Calu3 (cell line): Measurements from ENCODE around the gene B4GALT5. TPM values are rescaled to one million over a fixed set of nuclear protein-coding genes. Genes with fewer than 3 reads are reported as not detected.

Experiments
- BruUV-seq: library from RNA; stranded (reverse); fragments of 400-500 nt; replicated peaks from 2 replicates; lab custom pipeline; 2021; lab: Mats Ljungman, UMichigan
- CTCF ChIA-PET: fragments of 300-600 bp; sonication (Branson Sonifier 250); formaldehyde crosslinking; loops from one replicate; lab custom pipeline; 2022; ENCODE audit warnings: antibody characterized with exemption; lab: Charles Lee
- DNase-seq: peaks from one replicate; pipeline ENCODE4 v3.0.0; 2022
- H3K27ac Mint-ChIP-seq: one replicate; pipeline ENCODE4 v1.8.0; 2022; ENCODE audit warnings: mixed read lengths; ENCODE audit not compliant: unreplicated experiment
- H3K27me3 Mint-ChIP-seq: one replicate; pipeline ENCODE4 v1.8.0; 2022; ENCODE audit warnings: mixed read lengths; ENCODE audit not compliant: unreplicated experiment
- H3K36me3 Mint-ChIP-seq: one replicate; pipeline ENCODE4 v1.8.0; 2022; ENCODE audit warnings: mild to moderate bottlenecking, moderate library complexity, mixed read lengths; ENCODE audit not compliant: insufficient read depth, unreplicated experiment
- H3K4me1 Mint-ChIP-seq: one replicate; pipeline ENCODE4 v1.8.0; 2022; ENCODE audit warnings: mild to moderate bottlenecking, low read depth, mixed read lengths; ENCODE audit not compliant: unreplicated experiment
- H3K4me3 Mint-ChIP-seq: one replicate; pipeline ENCODE4 v1.8.0; 2022; ENCODE audit warnings: mild to moderate bottlenecking, low read depth, moderate library complexity, mixed read lengths; ENCODE audit not compliant: unreplicated experiment
- H3K9me3 Mint-ChIP-seq: one replicate; pipeline ENCODE4 v1.8.0; 2022; ENCODE audit warnings: low read depth, mixed read lengths; ENCODE audit not compliant: unreplicated experiment
- intact Hi-C: fragments of 100-400 bp; cut with micrococcal nuclease; formaldehyde crosslinking; loops from one replicate; pipeline ENCODE4 v1.10.0; 2022; ENCODE audit not compliant: unreplicated experiment
- total RNA-seq: library from RNA; stranded (reverse); gene quantifications from 2 replicates; pipeline ENCODE4 v1.2.3, GENCODE V29; 2022
- TF ChIP-seq, protein P1 (sequence below): fragments of 200-600 bp; IDR thresholded peaks from one replicate; pipeline ENCODE4 v1.8.0; 2022; ENCODE audit warnings: antibody characterized with exemption; ENCODE audit not compliant: unreplicated experiment

Gene B4GALT5
- total RNA-seq, 1 experiment from 2014 or later, result 117 TPM

DNA sequence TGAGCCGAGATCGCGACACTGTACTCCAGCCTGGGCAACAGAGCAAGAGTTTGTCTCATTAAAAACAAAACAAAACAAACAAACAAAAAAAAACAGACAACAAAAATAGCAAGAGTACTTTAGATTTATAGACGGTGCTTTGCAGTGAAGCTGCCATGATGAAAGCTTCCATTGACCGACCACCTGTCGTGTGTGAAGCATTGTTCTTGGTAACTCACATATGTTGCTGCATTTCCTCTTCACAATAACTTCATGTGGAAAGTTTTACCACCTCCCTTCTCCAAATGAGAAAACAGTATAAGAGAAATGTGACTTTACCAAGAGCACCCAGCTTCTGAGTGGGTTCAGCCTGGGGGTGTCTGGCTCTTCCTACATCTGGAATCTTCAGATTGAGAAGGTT, 89.4 kb downstream of the B4GALT5 start:
- peaks cover 20% of the 10 kb centered on the region for H3K4me1 Mint-ChIP-seq
- H3K36me3 Mint-ChIP-seq, result peaks cover 6% of the 10 kb centered on the region
- H3K27me3 Mint-ChIP-seq, result peaks cover 15% of the 10 kb centered on the region
- TF ChIP-seq, protein P1, sequence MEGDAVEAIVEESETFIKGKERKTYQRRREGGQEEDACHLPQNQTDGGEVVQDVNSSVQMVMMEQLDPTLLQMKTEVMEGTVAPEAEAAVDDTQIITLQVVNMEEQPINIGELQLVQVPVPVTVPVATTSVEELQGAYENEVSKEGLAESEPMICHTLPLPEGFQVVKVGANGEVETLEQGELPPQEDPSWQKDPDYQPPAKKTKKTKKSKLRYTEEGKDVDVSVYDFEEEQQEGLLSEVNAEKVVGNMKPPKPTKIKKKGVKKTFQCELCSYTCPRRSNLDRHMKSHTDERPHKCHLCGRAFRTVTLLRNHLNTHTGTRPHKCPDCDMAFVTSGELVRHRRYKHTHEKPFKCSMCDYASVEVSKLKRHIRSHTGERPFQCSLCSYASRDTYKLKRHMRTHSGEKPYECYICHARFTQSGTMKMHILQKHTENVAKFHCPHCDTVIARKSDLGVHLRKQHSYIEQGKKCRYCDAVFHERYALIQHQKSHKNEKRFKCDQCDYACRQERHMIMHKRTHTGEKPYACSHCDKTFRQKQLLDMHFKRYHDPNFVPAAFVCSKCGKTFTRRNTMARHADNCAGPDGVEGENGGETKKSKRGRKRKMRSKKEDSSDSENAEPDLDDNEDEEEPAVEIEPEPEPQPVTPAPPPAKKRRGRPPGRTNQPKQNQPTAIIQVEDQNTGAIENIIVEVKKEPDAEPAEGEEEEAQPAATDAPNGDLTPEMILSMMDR, result no peak
- DNase-seq, result no peak
- BruUV-seq, result no TSS peak
- intact Hi-C loops, result no loop called here
- H3K9me3 Mint-ChIP-seq, result peaks cover 6% of the 10 kb centered on the region
- CTCF ChIA-PET, result interaction anchor here (0.7 to 1.3 kb wide), 2 partner anchors 20 to 101 kb away, joined by 3 to 9 read pairs; no protein-coding TSS in a partner anchor
- no peak overlapping the region for H3K4me3 Mint-ChIP-seq
- no peak overlapping the region for H3K27ac Mint-ChIP-seq

- CTCF ChIA-PET, result no interaction called here
- TF ChIP-seq, protein P1, result no peak
- peaks cover 16% of the 10 kb centered on the region for H3K4me1 Mint-ChIP-seq
- DNase-seq, result no peak
- H3K27ac Mint-ChIP-seq, result no peak overlapping the region
- intact Hi-C loops, result no loop called here
- H3K9me3 Mint-ChIP-seq, result peaks cover 6% of the 10 kb centered on the region
- no peak overlapping the region for H3K4me3 Mint-ChIP-seq
- no TSS peak for BruUV-seq
- peaks cover 15% of the 10 kb centered on the region for H3K27me3 Mint-ChIP-seq
- peaks cover 3% of the 10 kb centered on the region for H3K36me3 Mint-ChIP-seq
These were observed 91.4 kb downstream of the B4GALT5 start for GRCh38 chr20:49622243-49622642.

DNA sequence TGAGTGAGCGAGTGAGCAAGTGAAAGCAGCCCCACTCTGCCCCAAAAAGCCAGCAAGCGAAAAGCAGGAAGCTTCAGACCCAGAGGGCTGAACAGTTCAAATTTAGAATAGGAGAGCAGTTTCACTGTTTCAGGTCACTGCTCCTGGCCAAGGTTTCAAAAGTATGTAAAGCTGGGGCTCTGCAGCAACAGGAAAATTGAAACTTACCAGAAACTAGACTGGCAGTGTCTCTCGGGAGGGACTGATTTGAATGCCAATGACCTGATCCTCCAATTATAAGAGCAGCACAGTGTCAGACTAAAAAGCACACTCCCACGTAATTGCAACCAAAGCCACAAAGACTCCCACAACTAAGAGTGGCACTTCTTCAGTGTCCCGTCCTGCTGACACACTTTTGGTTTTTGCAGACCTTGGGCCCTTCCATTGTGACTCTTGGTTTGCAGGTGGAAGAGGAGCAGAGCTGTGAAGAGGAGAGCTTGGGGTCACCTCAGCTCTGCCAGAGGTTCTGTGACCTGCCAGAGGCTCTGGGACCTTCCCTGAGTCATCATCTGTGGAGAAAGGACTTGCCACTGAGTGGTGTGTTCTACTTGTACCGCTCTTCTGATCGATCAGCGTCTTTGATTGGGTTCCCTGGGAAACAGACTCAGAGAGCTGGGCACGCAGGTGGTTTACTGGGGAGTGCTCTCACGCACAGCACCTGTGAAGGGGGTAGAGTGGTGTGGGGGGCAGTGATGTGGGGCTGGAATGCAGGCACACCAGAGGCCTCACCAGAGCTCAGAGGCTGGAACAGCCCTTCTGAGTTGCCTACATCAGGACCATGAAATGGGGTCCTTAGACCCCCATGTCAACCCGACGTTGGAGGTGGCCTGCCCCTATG, 93.1 kb downstream of the B4GALT5 start:
- intact Hi-C loops, result no loop called here
- CTCF ChIA-PET, result no interaction called here
- Mint-ChIP-seq H3K27me3 (peaks cover 15% of the 10 kb centered on the region), H3K27ac (no peak overlapping the region), H3K9me3 (peaks cover 6% of the 10 kb centered on the region), H3K4me1 (peaks cover 12% of the 10 kb centered on the region), H3K36me3 (no peaks in the 10 kb centered on the region), H3K4me3 (no peak overlapping the region)
- BruUV-seq, result no TSS peak
- TF ChIP-seq, protein P1, result no peak
- DNase-seq, result no peak

DNA sequence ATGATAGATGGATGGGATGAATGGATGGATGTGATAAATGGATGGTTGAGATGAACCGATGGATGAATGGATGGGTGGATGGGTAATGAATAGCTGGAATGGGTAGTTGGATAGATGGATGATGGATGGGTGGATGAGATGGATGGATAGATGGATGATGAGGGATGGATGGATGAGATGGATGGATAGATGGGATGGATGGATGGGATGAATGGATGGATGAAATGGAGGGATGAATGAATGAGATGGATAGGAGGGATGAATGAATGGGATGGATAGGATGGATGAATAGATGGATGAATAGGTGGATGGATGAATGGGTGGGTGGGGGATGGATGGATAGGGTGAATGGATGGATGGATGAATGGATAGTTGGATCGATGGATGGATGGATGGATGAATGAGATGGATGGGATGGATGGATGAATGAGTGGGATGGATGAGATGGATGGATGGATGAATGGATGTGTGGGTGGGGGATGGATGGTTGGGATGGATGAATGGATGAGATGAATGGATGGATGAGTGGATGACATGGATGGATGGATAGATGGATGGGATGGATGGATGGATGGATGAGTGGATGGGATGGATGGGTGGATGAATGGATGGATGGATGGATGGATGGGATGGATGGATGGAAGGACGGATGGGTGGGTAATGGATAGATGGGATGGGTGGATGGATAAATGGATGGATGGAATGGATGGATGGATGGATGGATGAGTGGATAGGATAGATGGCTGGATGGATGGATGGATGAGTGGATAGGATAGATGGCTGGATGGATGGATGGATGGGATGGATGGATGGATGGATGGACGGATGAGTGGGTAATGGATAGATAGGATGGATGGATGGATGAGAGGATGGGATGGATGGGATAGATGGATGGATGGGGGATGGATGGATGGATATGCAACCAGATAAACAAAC, 94.3 kb downstream of the B4GALT5 start:
- intact Hi-C loops, result no loop called here
- peaks cover 15% of the 10 kb centered on the region for H3K4me1 Mint-ChIP-seq
- DNase-seq, result no peak
- no peak overlapping the region for H3K27ac Mint-ChIP-seq
- peaks cover 15% of the 10 kb centered on the region for H3K27me3 Mint-ChIP-seq
- no peak overlapping the region for H3K4me3 Mint-ChIP-seq
- TF ChIP-seq, protein P1, result no peak
- no TSS peak for BruUV-seq
- peaks cover 6% of the 10 kb centered on the region for H3K9me3 Mint-ChIP-seq
- CTCF ChIA-PET, result no interaction called here
- peaks cover 5% of the 10 kb centered on the region for H3K36me3 Mint-ChIP-seq
